ENCODE results near the gene PODXL2. TPM values are rescaled to one million over a fixed set of nuclear protein-coding genes. Genes with fewer than 3 reads are reported as not detected.

PODXL2 gene
- total and polyA plus RNA-seq, 2 donors (not counting 1 experiment from before 2014, with no cell fraction given): 3.1 to 4.0 TPM

GRCh38 chr3:127678315-127678599 lies 49.3 kb downstream of the PODXL2 start:
- Histone ChIP-seq H3K36me3 (replicated peaks in 1 of 2; ENCODE audit: control extremely low read depth in 1 of 2, control insufficient read depth in 1 of 2, extremely low read depth in 1 of 2, insufficient read depth in 2 of 2, low read length in 1 of 2) (peaks cover 0 to 38% of the 10 kb centered on the region in 2 experiments), H3K4me1 (ENCODE audit: control insufficient read depth in 2 of 2, insufficient read depth in 2 of 2, low read length in 2 of 2) (peaks cover 14 to 25% of the 10 kb centered on the region in 2 donors), H3K79me2 (ENCODE audit: control insufficient read depth, insufficient read depth, low read length) (peaks cover 10% of the 10 kb centered on the region), H2AFZ (ENCODE audit: insufficient read depth, low read depth, low read length, poor library complexity, severe bottlenecking) (no peak overlapping the region), H3K9me3 (ENCODE audit: control extremely low read depth in 1 of 3, control insufficient read depth in 2 of 3, insufficient read depth in 1 of 3, low read length in 2 of 3) (peaks cover 0 to 13% (median 5%) of the 10 kb centered on the region in 3 donors), H3K4me3 (ENCODE audit: control extremely low read depth in 1 of 5, extremely low read depth in 1 of 5, insufficient read depth in 1 of 5, low read depth in 2 of 5, low read length in 4 of 5) (no peak overlapping the region), H4K20me1 (ENCODE audit: control insufficient read depth, insufficient read depth, low read length, poor library complexity, severe bottlenecking) (peaks cover 32% of the 10 kb centered on the region), H3K27ac (ENCODE audit: low read length in 2 of 2) (no peak overlapping the region), H3K9ac (ENCODE audit: low read length) (no peak overlapping the region), H3K4me2 (replicated peaks; ENCODE audit: low read depth, low read length, poor library complexity, severe bottlenecking) (no peak overlapping the region), H3K27me3 (replicated peaks in 1 of 4; ENCODE audit: control extremely low read depth in 1 of 4, control insufficient read depth in 3 of 4, insufficient read depth in 4 of 4, low read length in 3 of 4) (no peaks in the 10 kb centered on the region)
- no peak for DNase-seq
- POLR2A ChIA-PET: interaction anchor here (1.8 kb wide), 1 partner anchor 19 kb away, joined by 10 read pairs; no protein-coding TSS in a partner anchor
- ATAC-seq (ENCODE audit: low read depth): no peak
- Mint-ChIP-seq H3K27me3 (no peaks in the 10 kb centered on the region), H3K4me3 (no peak overlapping the region), H3K4me1 (peaks cover 35% of the 10 kb centered on the region), H3K9me3 (ENCODE audit: insufficient read depth) (no peaks in the 10 kb centered on the region), H3K27ac (no peak overlapping the region)
- CTCF ChIA-PET: interaction anchor here (1.0 kb wide), 1 partner anchor 16 kb away, joined by 3 read pairs; no protein-coding TSS in a partner anchor
- TF ChIP-seq EZH2 (IDR thresholded peaks at IDR 0.05; ENCODE audit: borderline replicate concordance, insufficient read depth, low read depth, low read length, poor library complexity, severe bottlenecking) (no peak), CTCF (IDR thresholded peaks at IDR 0.05) (no peak)
- WGBS (ENCODE audit: insufficient coverage): 100% methylated on average over 5 of the region's 8 CpGs
- intact Hi-C loops (cut with micrococcal nuclease): no loop called here

- Histone ChIP-seq H3K79me2 (ENCODE audit: control insufficient read depth, insufficient read depth, low read length) (peaks cover 3% of the 10 kb centered on the region), H2AFZ (ENCODE audit: insufficient read depth, low read depth, low read length, poor library complexity, severe bottlenecking) (no peak overlapping the region), H3K9me3 (ENCODE audit: control extremely low read depth in 1 of 3, control insufficient read depth in 2 of 3, insufficient read depth in 1 of 3, low read length in 2 of 3) (peaks cover 0 to 13% (median 5%) of the 10 kb centered on the region in 3 donors), H3K4me3 (ENCODE audit: control extremely low read depth in 1 of 5, extremely low read depth in 1 of 5, insufficient read depth in 1 of 5, low read depth in 2 of 5, low read length in 4 of 5) (no peak overlapping the region), H3K27ac (ENCODE audit: low read length in 2 of 2) (no peak overlapping the region), H3K4me2 (replicated peaks; ENCODE audit: low read depth, low read length, poor library complexity, severe bottlenecking) (no peak overlapping the region), H3K9ac (ENCODE audit: low read length) (no peak overlapping the region), H4K20me1 (ENCODE audit: control insufficient read depth, insufficient read depth, low read length, poor library complexity, severe bottlenecking) (peaks cover 26% of the 10 kb centered on the region), H3K4me1 (ENCODE audit: control insufficient read depth in 2 of 2, insufficient read depth in 2 of 2, low read length in 2 of 2) (peaks cover 8 to 19% of the 10 kb centered on the region in 2 donors), H3K27me3 (replicated peaks in 1 of 4; ENCODE audit: control extremely low read depth in 1 of 4, control insufficient read depth in 3 of 4, insufficient read depth in 4 of 4, low read length in 3 of 4) (no peaks in the 10 kb centered on the region), H3K36me3 (replicated peaks in 1 of 2; ENCODE audit: control extremely low read depth in 1 of 2, control insufficient read depth in 1 of 2, extremely low read depth in 1 of 2, insufficient read depth in 2 of 2, low read length in 1 of 2) (peaks cover 0 to 38% of the 10 kb centered on the region in 2 experiments)
- no peak overlapping the region for H3K27ac Mint-ChIP-seq
- ChIA-PET POLR2A (interaction anchor here (1.8 kb wide), 1 partner anchor 18 kb away, joined by 10 read pairs; no protein-coding TSS in a partner anchor), CTCF (interaction anchor here (0.9 to 1.0 kb wide), 3 partner anchors 11 to 28 kb away, joined by 3 to 4 read pairs (median 3); no protein-coding TSS in a partner anchor)
- H3K4me3 Mint-ChIP-seq: no peak overlapping the region
- DNase-seq: no peak
- TF ChIP-seq EZH2 (IDR thresholded peaks at IDR 0.05; ENCODE audit: borderline replicate concordance, insufficient read depth, low read depth, low read length, poor library complexity, severe bottlenecking): no peak
- TF ChIP-seq CTCF (IDR thresholded peaks at IDR 0.05): no peak
- no peaks in the 10 kb centered on the region for H3K27me3 Mint-ChIP-seq
- 98% methylated on average over 9 of the region's 12 CpGs for WGBS (ENCODE audit: insufficient coverage)
- no peaks in the 10 kb centered on the region for H3K9me3 Mint-ChIP-seq (ENCODE audit: insufficient read depth)
- ATAC-seq (ENCODE audit: low read depth): no peak
- intact Hi-C loops (cut with micrococcal nuclease): no loop called here
- H3K4me1 Mint-ChIP-seq: peaks cover 33% of the 10 kb centered on the region
Observed at GRCh38 chr3:127678611-127679533, 49.9 kb downstream of the PODXL2 start.

All from B cell (primary cell).